PC-3 (cell line): Measurements from ENCODE around the gene CNOT6L.

Experiments used
- CTCF ChIP-seq: fragments of 300-600 bp; sonication (generic); conservative IDR thresholded peaks from 2 replicates; pipeline ENCODE4 v1.5.1; 2017; ENCODE audit warnings: antibody characterized with exemption, low read depth, mild to moderate bottlenecking, low read length
- EZH2 ChIP-seq: fragments of 300-600 bp; sonication (generic); IDR thresholded peaks from one replicate; pipeline ENCODE4 v1.6.1; 2017; ENCODE audit warnings: antibody characterized with exemption, mild to moderate bottlenecking, low read length; ENCODE audit not compliant: unreplicated experiment

DNA sequence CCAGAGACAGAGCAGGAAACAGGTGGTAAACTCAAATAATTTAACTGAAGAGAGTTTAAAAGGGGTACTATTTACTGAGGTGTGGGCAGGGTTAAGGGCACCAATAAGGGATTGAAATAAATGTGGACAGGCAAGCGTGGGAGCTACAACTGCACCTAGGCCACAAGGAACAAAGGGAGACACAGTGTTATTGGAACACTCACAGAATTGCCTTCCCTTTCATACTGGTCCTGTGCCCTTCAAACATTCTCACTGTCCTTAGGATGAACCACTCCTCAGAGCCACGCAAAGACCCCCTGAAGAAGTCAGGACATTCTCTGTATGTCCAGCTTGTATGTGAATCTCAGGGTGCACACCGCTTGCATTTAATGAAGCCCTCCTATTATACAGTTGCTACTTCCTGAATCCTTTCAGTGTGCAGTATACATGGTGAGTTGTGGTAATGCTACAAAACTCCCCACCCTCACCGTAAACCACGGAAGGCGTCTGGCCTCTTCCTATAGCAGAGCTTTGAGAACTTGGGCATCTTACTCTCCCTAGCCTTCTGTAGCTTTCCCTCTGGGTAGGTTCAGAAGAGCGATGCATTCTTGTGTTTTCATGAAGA, 33.8 kb upstream of the CNOT6L start:
- TF ChIP-seq EZH2 = no peak
- no peak for TF ChIP-seq CTCF
